Stimulated activated CD8-positive, alpha-beta memory T cell treated with anti-CD3 and anti-CD28 coated beads, Interleukin-4, amount 100 ng/mL, for 24 hours (primary cell): Measurements from ENCODE around the gene GSTT2B.
"Not testable (repeated sequence)": the region's sequence is repeated elsewhere in the genome, so short reads cannot be mapped to it uniquely, and the experiment has no call there.

Experiments
- DNase-seq: peaks from one replicate; pipeline ENCODE4 v3.0.0-alpha.2; 2020; ENCODE audit warnings: low read depth

The GSTT2B gene, protein sequence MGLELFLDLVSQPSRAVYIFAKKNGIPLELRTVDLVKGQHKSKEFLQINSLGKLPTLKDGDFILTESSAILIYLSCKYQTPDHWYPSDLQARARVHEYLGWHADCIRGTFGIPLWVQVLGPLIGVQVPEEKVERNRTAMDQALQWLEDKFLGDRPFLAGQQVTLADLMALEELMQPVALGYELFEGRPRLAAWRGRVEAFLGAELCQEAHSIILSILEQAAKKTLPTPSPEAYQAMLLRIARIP

DNA sequence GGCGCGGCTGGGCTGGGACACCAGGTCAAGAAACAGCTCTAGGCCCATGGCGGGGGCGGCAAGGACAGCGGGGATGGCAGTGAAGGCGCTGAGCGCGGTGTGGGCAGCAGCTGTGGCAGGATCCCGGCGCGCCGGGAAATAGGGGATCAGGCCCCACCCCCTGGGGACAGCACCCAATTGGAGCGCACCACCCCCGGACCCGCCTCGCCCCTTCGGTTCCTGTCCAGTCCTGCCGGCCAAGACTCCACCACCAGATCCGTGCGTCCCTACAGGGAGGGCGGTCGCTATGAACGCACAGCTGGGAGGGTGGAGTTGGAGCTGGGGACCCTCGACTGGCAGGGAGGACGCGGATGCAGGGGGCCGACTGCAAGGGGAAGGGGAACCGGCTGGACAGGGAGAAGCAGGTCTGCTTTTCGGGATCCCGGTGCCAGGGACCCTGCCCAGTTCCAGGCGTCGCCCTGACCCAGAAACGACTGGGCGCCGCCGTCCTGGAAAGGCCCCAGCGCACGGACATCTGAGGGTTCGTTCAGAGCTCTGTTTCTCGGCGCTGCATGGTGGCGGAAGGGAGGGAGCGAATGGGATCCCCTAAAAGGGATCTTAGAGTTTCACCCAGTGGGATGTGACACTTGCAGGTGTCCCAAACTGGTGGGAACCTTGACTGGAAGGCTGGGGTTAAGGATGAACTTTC lies at the start of gene GSTT2B:
GSTT2B (minus strand) TSS at position 112 of the 688 bp plus-strand sequence; CDS start at position 48, 64 bp downstream.
- not testable (repeated sequence) for DNase-seq

DNA sequence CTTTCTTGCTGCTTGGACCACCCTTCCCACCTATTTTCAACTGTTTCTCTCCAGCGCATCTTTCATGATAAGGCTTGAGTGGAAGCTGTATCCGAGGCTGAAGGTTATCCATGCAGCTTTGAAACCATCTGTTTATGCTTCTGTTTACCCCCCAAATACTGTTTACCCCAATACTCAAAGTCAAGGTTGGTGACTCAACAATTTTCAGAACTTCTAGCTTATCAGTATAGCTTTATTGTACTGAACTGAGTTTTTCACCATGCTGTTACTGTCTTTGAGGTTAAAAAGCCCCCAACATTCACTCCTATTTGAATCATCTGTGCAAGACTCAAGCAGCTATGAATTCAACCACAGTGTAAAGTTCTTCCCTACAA lies 49.0 kb upstream of the GSTT2B start:
- no peak for DNase-seq

DNA sequence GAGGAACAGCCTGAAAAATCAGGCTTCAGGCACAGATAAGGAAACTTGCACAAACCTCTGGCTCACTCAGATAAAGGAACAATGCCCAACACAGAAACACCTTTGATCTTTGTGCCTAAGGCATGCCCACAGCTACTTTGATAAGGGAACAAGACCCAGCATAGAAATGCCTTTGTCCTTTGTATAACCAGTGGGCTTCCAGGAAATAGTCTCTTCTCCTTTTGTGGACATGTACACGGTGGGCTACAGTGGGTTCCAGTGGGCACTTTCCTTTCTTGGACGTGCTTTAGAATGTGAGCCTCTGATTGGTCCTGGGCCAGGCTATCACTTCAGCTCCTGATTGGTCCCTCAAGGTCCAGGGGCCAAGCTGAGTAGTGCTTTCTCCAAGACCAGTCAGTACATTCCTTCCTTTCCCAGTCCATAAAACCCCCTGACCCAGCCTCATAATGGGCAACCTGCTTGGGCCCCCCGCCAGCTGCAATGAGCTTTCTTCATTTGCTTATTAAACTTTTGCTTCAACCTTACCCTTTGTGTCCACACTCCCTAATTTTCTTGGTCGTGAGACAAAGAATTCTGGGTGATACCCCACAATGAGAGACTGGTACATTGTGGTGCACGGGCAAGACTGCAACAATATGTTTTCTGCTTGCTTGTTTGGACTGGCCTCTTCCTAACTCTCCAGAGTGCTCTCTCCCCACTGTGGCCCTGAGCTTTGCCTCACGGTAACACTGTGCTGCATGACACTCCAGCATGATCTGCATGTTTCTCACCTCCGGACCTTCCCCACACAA lies 48.4 kb upstream of the GSTT2B start:
- DNase-seq = no peak

DNA sequence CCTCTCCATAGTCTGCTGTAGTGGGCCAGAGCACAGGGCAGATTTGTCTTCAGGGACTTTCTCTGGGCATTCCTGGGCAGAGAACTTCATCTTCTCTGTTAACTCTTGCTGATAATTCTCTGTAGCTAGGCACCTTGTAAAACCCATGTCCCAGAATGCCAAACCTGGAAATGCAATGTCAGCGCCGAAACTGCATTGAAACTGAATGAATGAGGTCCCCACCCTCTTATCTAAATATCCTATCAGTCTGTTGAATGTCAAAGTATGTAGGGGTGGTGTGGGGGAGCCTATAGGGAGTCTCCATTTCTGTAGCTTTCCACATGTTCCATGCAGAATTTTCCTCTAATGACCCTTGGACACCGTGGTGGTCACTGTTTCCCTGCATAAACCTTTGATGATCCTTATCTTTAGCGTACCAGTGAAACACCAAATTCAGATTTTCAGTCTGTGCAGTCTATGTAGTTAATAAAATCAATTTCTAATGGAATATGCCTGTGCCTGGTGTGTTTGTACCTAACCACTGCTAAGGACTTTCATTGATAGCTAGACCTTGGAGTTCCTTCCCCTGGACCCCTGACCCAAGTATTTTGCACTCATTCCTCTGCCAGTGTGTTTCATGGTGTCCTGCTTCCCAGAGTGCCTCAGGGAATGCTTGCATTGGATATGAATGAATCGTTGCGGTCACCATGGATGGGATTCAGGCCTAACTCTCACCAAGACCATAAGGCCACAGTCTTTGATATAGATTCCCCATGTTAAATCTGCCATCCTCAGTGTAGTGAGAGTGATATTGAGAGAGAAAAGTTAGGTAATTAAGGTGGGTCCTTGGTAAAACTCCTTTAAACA lies 47.6 kb upstream of the GSTT2B start:
- no peak for DNase-seq

DNA sequence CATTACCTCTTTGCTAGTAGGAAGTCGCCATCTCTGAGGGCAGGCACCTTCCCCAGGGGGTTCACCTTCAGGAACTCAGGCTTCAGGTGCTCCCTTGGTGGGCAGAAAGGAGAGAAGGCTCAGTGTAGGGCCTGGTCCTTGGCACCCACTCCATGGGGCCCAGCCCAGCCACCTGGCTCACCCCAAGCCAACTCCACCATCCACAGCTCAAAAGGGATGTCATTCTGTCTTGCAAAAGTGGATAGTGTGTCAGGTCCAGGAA lies 47.0 kb upstream of the GSTT2B start:
- DNase-seq = no peak

DNA sequence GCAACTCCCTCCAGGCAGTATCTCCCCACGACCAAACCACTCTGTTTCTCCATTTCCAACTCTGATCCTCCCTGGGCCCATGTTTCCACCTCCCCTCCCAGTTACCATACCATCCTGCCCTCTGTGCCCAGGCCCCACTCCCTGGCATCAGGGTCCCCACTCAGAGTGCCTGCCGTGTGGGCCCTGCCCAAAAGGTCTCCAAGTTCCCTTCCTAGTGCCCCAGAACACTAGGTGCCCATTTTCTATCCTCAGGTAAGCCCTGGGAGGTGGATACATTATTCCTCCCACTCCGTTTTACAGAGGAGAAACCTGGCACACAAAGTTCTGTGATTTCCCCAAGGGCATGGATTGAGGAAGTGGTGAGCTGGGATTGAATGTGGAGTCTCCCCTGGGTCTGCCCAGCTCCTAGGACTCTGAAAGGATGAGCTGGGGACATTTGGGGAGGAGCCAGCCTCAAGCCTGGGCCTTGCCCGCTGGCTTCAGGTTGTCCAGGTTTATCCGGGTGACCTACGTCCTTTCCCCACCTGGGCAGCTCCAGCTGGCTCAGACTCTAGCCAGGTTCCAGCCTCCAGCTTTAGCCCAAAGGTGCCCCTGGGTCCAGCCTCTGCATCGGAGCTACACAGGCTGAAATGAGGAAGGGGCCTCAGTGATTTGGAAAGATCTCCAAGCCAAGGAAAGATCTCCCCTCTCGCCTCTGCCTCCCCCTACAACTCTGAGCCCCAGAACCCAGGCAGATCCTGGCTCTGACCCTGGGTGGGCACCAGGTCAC lies 46.4 kb upstream of the GSTT2B start:
- no peak for DNase-seq

DNA sequence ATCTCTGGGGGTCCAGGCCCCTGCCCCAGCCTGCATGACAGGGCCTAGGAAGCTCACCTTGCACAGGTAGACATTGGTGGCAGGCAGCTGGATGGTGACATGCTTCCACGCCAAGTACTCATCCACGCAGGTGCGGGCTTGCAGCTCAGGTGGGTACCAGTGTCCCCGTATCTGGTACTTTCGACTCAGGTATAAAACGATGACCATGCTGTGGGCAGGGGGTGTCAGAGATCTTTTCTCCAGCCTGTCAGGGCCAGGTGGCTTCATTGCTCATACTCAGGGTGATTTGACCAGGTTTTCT lies 45.9 kb upstream of the GSTT2B start:
- no peak for DNase-seq

DNA sequence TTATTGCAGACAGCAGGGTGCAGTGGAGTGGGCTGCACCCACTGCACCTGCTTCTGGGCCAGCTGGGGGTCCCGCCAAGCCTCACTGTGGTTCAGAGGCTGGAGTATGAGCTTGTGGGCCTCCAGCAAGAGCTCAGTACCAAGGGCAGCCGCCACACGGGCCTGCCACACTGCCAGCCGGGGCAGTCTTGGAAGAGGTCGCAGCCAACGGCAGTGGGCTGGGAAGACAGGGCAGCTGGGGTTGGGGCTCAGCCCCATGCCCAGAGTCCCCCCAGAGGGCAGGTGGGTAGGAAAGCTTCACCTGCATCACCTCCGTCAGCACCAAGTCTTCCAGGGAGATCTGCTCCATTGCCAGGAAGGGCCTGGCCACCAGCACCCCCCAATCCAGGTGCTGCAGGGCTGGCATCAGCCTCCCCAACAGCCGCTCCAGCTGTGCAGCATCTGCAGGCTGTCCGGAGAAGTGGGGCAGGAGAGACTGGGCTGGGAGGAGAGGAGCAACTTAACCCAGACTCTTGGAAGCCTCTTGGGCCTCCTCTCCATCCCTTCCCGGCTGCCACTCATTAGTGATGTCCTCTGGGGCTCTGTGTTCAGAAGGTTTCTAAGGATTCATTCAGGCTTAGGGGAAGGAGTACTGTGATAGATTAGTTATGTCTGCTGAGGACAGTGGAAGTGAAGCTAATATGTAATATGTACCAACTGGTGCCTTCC lies 45.4 kb upstream of the GSTT2B start:
- DNase-seq = no peak

DNA sequence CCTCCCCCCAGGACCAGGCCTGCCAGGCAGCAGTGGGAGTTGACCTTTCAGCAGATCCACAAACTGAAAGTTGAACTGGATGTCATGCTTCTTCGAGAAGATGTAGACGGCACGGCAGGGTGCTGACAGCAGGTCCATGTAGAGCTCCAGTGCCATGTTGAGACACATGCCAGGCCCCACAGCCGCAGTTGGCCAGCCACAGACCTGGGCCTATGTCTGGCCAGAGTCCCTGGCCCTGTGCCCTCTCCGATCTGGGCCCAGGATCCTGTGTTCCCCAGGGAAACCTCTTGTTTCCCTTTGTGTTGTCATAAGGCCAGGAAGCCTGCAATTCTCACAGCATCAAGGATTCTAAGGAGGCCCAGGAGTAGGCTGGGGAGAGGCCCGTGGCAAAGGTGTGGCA lies 44.2 kb upstream of the GSTT2B start, which contains the start of gene GSTT4:
GSTT4 (minus strand) TSS at position 253 of the 400 bp plus-strand sequence; CDS start at position 156, 97 bp downstream.
- no peak for DNase-seq

DNA sequence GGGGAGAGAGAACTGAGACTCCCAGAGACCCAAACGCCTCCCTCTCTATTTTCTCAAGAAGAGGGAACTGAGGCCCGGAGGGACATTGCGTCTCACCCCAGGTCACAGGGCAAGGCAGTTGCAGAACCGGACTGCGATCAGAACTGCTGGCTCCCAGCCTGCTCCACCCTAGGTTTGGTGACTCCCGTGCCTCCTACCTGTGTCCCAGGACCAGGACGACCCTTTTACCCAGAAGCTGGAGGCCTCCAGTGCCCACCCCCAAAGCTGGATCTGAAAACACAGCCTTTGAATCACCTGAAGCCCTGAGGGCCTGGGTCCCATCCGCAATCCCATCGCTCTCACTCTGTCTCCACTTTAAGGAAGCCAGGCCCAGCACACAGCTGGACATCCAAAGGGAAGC lies 42.9 kb upstream of the GSTT2B start:
- no peak for DNase-seq

DNA sequence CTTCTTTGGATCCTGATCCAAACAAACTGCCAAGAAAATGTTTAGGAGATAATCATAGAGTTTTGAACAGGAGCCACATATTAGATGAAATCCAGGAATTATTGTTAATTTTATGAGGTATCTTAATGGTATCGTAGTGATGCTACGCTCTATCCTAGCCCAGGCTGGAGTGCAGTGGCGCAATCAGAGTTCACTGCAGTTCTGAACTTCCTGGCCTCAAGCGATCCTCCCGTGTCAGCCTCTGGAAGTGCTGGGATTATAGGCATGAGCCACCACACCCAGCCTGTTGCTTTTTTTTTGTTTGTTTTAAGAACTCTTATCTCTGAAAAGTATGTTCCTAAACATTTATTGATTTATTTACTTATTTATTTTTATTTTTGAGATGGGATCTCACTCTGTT lies 41.9 kb upstream of the GSTT2B start:
- DNase-seq = no peak

DNA sequence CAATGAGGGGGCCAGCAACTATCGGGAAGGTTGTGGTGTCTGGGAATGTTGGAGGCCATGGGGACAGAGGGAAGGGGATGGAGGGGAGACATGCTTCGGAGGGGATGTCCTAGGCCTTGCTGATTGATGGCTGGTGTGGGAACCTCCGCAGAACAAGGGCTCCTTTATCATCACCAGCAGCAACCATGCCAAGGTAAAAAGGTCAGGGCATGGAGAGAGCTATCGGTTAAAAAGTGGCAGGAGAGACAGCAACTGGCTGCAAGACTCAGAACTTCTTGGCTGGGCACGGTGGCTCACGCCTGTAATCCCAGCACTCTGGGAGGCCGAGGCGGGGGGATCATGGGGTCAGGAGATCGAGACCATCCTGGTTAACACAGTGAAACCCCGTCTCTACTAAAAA lies 41.3 kb upstream of the GSTT2B start:
- DNase-seq = no peak

DNA sequence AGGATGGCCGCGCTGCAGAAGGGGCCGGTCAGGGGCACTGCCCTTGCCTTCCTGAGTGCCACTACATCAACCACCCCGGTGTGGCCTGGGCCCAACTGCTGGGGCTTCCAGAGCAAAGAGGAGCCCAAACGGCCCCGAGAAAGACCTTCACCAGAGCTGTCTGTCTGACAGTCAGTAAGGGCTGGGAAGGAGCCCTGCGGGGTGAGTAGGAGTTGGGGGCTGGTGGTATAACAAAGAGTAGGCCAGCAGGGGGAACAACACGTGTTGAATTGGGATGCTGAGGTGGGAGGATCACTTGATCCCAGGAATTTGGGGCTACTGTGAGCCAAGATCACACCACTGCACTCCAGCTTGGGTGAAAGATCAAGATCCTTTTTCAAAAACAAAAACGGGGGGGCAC lies 40.3 kb upstream of the GSTT2B start:
- DNase-seq = no peak

DNA sequence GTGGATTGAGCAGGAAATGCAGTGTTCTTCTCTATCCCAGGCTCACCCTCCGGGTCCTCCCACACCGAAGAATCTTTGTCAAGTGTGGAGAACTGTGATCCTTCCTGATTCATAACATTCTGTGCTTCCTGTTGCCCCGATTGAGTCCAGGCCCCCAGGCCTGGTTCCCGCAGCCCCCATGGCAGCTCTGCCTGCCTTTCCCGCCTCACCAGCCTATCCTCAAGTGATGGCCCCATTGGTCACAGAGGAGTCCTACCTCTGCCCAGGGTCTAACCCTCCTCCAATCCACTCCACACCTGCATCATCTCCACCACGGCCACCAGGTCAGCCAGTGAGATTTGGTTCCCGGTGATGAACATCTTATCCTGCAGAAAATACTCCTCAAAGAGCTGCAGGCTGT lies 38.8 kb upstream of the GSTT2B start:
- DNase-seq = not testable (repeated sequence)

DNA sequence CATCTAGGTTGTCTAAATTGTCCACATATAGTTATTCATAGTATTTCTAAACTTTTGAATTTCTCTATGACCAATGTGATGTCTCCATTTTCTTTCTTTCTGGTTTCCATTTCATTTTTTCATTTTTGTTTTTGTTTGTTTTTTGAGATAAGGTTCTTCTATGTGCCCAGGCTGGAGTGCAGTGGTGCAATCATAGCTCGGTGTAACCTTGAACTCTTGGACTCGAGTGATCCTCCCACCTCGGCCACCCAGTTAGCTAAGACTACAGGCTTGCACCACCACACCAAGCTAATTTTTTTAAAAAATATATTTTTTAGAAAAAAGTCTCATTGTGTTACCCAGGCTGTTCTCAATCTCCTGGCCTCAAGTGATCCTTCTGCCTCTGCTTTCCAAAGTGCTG lies 36.1 kb upstream of the GSTT2B start:
- no peak for DNase-seq

DNA sequence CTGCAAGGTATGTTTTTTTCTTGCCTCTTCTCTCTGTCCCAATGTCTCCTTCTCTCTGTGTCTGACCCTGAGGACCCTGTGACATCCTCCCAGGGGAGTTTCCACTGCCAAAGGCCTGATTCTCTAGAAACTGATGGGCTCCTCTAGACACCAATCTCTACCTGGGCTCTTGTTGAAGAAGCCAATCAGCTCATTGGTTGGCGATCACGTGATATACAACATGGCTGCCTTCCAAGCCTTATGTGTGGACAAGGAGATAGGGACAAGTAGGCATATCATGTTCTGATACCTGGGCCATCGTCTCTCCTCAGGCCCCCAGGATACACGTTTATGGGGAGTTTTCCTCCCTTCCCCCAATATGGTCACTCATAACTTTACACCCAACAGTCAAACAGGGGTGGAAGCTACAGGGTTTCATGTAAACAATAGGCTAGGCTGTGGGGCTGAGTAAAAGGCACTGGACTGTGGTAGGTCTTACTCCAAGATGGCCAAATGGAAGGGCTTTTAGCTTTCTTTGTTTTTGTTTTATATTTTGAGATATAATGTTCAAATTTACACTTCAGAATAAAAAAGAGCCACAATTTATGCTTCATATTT lies 32.7 kb upstream of the GSTT2B start:
- DNase-seq = not testable (repeated sequence)

DNA sequence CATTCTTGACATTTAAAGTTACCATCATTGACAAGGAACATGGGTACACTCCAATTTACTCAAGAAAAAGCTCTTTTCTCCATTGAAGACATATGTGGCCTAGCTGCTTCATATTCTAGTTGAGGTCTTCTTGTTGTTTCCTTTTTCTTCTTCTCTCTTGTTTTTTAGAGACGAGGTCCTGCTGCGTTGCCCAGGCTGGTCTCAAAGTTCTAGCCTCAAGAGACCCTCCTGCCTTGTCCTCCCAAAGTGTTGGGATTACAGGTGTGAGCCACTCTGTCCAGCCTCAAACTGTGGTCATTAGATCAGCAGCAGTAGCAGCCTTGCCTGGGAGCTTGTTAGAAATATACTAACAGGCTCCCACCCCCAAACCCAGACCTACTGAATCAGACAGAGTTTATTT lies 32.1 kb upstream of the GSTT2B start:
- not testable (repeated sequence) for DNase-seq

DNA sequence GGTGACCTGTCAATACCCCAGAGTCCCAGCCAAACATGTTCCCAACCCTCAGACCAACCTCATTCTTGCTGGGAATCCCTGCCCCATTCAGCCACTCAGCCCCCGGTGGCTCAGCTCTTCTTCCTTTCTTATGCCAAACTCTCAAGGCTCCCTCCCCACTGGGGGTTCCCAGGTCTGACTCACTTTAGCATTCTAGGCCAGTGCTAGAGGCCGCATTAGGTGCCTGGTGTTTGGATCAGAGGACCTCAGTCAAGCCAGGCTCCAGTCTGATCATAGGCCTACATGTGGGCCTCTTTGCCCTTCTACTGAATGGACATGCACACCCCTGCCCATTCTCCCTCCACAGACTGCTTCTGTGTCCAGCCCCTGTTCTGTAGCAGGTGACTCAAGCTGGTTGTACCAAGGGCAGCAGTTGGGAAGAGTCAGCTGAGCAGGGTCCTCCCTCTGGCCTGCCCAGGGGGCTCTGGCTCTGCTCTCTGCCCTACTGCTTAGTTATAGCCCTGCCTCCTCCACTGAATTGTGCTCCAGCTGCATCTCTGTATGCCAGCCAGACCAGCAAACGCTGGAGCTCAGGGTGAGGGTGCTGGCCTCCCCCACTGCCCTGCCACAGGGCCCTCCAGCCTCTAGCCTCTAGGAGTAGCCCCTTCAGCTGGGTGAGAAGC lies 28.7 kb upstream of the GSTT2B start:
- DNase-seq = not testable (repeated sequence)

DNA sequence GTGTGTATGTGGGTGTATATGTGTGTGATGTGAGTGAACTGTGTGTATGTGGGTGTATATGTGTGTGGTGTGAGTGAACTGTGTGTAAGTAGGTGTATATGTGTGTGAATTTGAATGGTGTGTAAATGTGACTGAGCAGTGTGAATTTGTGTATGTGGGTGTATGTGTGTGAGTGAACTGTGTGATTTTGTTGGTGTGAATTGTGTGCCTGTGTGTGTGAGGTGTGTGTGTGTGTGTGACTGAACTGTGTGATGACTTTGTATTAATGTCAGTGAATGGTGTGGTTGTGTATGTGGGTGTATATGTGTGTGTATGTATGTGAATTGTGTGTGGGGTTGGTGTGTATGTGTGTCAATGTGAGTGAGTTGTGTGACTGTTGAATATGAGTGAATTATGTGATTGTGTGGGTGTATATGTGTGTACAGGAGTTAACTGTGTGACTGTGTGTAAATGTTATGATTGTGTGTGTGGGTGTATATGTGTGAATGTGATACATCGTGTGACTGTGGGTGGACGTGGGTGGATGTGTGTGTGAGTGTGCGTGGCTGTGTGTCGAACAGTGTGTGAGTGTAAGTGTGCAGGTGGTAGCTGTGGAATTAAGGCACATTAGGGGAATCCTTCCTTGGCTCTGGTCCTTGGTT lies 25.7 kb upstream of the GSTT2B start:
- DNase-seq = not testable (repeated sequence)

DNA sequence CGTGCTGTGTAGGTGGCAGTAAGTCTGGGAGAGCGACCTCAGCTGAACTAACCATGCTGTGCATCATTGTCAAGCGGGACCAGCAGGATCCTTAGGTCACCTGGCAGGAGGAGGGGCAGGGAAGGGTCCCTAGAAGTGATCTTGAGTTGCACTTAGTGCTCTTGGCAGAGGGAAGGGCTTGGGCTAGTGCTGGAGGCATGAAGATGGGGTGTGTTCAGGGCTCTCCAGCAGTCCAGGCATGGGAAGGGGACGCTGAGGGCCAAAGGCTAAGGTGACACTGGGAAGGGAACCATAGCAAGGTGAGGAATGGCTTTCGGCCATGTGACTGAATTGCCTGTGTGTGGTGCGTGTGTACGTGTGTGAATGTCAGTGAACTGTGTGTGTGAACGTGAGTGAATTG lies 25.1 kb upstream of the GSTT2B start:
- DNase-seq = not testable (repeated sequence)
